Mucosa of gallbladder (tissue), 1 donor: ENCODE results near the gene PLA2G7. TPM values are rescaled to one million over a fixed set of nuclear protein-coding genes. Genes with fewer than 3 reads are reported as not detected.
A peak's percentile ranks its signal among the peaks of the same experiment; 100 is the strongest.
"Not testable (repeated sequence)": the region's sequence is repeated elsewhere in the genome, so short reads cannot be mapped to it uniquely, and the experiment has no call there.

Experiments used
- DNase-seq: peaks from one replicate; pipeline ENCODE4 v3.0.0-alpha.2; 2020; ENCODE audit warnings: low spot score
- total RNA-seq: library from RNA; stranded (reverse); gene quantifications from one replicate; pipeline ENCODE4 v1.2.1, GENCODE V29; 2021
- donor health status: DM: no; HTN: no; CAD: no.

The PLA2G7 gene
- total RNA-seq, result 1.8 TPM

DNA sequence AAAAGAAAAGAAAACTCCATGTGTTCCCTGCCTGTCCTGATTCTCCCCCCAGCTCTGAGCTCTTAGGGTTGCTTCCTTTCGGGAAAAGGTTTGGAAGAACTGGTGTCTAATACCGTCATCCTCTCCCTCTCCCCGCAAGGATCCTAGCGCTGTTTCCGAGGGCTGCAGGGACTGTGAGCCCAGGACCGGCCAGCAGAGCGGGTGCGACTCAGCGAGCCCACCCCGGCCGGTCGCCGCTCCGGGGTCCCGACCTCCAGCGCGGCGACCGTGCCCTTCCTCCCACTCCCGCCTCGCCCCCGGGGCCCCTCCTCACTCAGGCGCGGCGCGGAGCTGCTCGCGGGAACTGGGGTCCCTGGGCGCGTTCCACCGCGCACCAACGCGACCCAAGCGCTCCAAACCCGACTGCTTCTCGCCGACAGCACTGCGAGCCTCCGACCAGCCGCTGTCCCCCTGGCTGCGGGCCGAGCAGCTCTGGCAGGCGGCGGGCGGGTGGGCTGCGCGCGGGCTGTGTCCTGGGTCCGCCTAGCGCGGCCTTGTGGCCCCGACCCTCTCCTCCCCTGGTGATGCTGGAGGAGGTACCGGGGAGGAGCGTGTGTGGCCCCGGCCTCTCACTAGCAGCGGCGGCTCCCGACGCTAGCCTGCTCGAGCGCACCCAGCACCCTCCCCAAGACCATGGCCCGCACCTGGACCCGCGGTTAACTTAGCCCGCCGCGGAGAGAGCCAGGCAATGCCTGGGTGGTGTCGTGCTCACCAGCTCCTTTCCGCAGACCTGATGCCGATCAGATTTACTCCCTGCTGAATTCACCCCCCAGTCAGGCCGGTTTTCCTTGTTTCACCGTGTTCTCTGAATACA lies at the start of gene PLA2G7:
PLA2G7 (minus strand) TSS at position 509 of the 853 bp plus-strand sequence. CDS start 12,484 bp downstream, outside the sequence.
- no peak for DNase-seq

DNA sequence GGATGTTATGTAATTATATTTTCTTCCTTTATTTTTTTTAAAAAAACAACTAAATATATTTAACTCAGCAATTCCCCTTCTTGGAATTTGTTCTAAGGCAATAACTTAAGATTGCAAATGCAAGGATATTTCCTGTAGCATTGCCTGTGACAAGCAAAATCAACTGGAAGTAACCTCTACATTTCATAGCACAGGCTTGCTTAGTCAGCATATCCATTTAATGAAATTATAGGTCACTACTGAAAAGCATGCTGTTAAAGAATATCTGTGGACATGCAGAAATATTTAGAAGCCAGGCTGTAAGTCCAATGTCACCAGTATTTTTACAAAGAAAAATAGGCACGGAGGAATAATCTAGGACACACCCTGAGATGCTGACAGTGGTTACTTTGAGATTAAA lies 49.4 kb upstream of the PLA2G7 start:
- no peak for DNase-seq

DNA sequence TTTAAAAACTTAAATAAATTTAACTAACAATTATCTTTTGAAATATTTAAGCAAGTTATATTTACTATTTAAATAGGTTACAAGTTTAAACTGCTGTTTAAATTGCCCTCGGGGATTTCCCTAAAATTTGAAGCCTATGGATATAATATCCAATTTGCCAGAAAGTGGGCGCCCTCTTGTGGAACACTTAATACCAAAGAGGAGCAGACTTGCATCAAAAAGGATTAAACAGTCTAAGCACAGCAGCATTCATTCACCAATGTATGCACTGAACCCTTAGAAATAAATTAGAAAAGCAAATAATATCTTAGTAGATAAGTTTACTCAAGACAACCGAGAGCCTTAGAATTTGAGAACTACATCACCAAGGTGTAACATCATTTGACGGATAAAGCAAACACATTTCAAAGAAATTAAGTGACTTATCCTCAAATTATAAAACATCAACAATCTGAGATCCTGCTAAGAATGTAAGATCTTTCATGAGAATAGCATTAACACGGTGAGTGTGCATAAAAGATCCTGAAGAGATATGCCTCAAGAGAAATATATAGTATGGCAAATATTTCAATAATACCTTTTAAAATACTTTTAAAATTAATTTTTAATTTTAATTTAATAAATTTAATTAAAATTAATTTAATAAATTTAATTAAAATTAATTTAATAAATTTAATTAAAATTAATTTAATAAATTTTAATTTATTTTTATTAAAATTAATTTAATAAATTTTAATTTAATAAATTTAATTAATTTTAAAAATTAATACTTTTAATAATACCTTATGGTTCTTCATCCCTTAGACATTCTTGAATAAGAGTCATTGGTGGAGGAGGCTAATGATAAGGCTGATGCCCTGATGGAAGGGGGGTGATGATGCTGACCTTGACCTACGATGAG lies 46.6 kb upstream of the PLA2G7 start:
- DNase-seq, result peak; percentile 58

DNA sequence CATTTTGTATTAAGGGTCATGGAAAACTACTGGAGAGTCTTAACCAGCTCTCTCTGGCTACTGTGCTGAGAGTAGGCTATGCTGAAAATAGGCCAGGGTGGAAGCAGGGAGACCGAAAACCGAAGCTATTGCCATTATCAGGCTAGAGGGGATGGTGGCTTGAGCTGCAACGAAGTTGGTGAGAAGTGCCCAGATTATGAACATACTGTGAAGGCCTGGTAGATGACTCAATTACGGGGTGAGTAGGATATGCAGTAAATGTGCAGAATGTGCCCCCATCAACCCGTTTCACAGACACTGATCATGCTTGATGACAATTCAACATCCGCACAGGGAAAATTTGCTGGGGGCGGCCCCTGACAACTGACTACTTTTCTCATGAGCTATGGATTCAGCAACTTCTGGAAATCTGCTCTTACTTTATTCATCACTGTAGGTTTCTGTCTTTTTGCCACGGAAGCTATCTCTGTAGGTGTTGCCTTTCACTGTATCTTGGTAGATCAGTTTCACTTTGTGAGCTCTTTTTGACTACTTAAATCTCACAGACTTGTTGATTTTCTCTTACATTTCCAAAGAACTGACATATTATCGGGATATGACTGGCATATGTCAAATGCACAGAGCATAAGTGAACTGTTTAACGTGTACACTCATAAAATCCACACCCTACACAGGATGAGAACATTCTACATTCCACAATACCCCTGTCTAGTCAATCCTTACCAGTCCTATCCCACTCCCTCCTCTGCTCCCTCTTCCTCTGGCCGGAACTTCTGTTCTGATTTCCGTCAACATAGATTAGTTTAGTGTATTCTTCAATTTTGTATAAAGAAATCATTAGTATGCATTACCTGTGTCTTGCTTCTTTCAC lies 42.5 kb upstream of the PLA2G7 start:
- DNase-seq, result no peak

DNA sequence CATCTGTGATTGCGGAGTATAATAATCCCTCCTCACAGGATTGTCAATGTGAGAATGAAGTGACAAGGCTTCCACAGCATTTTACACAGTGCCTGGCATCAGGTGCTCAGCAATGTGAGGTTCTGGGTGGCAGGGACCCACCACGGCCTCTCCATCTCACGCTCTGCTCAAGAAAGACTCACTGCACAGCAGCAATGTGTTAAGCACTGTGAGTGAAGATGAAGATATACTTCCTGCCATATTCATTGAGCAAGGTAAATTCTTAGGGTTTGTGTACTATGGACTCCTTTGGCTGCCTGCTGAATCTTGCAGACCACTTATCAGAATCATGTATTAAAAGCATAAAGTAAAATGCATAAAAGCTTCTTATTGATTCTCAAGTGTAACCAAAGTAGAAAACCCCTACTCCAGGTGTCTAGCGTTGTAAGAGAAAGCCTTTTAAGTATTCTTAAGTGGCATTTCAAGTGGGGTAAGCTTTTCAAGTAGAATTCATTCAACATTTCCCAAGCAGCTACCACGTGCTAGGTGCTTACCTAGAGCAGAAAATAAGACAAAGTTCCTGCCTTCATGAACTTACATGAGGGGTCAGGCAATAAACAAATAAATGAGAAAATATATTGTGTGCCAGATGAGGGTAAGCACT lies 41.0 kb upstream of the PLA2G7 start:
- no peak for DNase-seq

DNA sequence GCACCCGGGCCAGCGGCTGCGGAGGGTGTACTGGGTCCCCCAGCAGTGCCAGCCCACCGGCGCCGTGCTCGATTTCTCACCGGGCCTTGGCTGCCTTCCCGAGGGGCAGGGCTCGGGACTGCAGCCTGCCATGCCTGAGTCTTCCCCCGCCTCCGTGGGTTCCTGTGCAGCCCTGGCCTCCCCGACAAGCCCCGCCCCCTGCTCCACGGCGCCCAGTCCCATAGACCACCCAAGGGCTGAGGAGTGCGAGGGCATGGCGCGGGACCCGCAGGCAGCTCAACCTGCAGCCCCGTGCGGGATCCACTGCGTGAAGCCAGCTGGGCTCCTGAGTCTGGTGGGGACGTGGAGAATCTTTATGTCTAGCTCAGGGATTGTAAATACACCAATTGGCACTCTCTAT lies 39.6 kb upstream of the PLA2G7 start:
- DNase-seq, result not testable (repeated sequence)

DNA sequence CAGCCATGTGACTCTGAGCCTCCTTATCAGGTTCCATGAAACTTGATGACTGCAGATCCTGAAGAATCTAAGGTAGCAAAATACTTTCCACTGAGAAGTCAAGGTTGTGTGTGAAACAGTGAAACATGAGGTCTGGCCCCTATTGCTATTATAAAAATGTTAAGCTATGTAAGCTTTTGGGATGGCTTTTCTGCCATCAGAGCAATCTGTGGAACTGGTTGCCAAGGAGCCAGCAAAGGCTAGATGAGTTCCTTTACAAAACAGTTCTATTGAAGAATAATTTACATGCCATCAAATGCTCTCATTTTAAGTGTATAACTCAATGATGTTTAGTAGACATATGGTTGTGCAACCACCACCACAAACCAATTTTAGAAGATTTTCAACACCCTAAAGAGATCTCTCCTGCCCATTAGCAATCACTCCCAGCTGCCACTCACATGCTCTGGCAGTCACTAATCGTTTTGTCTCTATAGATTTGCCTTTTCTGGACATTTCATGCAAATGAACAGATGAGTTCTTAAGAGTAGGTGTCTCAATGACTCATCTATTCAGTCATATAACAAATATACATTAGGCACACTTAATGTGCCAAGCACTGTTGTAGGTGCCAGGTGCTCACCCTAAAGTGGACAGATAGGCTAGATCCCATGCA lies 38.2 kb upstream of the PLA2G7 start:
- DNase-seq, result no peak

DNA sequence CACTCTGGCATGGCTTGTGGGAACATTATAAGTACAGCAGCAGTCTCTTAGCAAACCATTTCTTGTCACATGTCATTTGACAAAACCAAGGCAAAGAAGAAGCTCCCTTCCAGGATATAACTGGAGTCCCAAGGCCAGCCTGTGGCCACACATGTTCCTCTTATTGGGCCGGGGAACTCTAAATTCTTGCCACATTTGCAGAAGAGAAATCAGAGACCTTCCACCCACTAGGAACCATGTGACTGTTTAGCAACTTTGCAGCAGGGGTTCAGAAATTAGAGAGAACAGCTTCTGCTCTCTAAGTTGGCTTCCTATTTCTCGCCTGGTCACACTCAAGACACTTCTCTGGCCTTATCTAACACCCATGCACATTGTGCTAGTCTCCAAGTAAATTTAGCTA lies 37.6 kb upstream of the PLA2G7 start:
- DNase-seq, result peak; percentile 40

DNA sequence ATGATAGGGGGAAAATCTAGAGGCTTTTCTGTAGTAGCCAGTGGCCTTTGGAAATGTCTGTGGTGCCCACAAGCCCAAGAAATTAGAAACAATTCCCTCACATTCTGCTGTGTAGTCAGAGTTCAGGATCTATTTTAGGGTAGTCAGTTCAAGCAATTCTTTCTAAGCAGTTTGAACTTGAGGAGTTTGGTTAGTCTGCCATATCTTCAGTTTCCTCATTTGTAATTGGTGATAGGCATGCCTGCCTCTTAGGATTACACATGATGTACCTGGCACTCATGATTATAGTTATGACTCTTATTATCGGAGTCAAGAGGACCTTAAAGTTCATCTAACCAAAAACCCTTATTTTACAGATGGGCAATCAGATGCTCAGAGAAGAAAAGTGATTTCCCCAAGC lies 36.8 kb upstream of the PLA2G7 start:
- no peak for DNase-seq

DNA sequence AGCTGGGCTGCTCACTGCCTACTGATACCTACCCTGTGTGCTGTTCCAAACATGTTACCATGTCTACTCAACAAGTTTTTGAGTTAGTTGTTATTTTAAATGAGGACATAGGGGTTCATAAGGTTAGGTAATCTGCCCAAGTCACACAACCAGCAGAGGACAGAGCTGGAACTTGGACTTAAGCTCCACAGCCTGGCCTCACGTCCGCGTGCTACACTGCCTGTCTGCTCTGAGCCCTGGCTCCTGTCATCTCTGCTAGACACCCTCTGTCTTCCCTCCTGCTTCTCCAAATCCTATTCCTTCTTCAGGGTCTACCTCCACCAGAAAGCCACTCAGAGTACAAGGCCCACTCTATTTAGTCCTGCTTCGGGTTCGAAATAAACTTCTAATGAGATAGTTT lies 29.8 kb upstream of the PLA2G7 start:
- DNase-seq, result no peak

DNA sequence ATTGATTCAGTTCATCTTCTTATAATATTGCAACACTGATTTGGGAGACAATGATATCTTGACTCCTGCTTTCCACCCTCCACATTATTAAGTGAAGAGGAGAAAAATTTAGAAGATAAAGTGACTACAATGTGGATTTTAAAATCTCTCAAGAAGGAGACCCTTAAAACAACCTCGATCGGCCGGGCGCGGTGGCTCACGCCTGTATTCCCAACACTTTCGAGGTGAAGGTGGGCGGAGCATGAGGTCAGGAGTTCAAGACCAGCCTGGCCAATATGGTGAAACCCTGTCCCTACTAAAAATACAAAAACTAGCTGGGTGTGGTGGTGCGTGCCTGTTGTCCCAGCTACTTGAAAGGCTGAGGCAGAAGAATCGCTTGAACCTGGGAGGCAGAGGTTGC lies 29.1 kb upstream of the PLA2G7 start:
- DNase-seq, result not testable (repeated sequence)

DNA sequence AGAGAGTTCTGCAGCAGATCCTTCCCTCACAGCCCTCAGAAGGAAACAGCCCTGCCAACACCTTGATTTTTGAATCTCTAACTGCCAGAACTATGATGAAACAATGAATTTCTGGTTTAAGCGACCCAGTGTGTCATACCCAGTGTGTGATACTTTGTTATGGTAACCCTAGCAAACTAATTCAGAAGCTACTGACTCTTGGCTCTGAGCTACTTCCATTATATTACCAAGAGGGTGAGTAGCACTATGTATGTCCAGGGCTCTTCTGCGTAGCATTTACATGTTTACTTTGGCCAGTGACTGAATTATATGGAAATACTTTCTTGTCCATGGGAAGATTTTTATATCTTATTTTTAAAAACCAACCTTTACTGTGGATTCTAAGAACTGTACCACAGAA lies 28.3 kb upstream of the PLA2G7 start:
- DNase-seq, result no peak

DNA sequence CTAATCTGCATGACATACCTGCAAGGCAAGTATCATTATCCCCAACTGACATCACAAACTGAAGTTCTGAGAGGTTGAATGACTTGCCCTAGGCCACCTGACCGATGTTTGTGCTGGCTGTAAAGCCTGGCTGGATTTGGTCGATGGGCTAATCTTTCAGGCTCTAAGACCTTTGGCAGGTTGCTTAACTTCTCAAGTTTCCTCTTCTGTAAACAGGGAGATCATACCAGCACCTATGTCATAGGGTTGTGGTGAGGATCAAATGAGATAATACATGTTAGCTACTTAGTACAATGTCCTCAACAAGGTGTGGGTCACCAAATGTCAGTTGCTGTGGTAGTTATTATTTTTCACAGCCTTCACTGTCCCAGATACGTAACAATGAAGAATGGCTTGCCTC lies 25.8 kb upstream of the PLA2G7 start:
- no peak for DNase-seq

DNA sequence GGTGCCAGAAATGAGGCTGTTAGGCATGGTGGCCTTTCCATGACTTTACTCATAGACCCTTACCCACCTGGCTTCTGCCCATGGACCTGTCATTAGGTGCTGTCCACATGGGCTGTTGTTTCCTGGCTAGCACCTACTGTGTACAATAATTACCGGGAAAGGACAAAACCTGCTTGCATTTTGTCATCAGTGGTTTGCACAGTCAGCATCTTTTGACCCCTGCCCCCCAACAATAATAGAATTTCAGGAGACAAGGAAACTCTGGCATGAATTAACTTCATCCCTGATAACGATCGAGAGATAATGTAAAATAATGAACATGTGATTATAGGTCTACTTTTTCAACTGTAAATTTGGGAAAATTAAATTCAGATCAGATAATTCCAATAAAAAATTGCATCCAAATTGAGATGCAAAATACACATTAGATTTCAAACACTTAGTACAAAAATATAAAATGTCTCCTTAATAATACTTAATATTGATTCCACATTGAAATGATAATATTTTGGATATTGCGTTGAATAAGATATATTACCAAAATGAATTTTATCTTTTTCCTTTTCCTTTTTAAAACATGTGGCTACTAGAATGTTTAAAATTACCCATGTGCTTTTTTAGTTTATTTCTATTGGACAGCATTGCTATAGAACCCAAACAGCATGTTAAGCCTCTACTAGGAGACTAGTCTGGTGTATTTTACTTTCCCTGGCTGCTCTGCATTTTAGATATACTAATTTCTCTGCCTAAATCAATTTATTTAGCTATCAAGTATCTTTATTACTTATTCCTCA lies 24.0 kb upstream of the PLA2G7 start:
- no peak for DNase-seq

DNA sequence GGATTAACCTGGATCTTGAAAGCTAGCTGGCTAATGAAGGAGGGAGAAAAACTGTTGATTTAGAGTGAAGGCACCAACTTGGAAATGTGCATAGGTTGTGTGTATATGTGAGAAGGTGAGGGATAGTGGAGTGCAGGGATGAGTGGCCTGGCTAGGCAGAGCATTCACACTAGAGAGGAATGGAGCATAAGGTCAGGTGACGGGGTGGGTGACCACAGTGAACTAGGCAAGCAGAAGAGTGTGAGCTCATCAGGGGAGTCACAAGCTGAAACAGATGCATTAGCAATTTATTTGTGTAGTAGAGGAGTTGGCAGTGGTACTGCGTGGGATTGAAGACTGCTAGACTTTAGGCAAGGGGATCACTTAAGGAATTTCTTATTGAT lies 22.0 kb upstream of the PLA2G7 start:
- no peak for DNase-seq

DNA sequence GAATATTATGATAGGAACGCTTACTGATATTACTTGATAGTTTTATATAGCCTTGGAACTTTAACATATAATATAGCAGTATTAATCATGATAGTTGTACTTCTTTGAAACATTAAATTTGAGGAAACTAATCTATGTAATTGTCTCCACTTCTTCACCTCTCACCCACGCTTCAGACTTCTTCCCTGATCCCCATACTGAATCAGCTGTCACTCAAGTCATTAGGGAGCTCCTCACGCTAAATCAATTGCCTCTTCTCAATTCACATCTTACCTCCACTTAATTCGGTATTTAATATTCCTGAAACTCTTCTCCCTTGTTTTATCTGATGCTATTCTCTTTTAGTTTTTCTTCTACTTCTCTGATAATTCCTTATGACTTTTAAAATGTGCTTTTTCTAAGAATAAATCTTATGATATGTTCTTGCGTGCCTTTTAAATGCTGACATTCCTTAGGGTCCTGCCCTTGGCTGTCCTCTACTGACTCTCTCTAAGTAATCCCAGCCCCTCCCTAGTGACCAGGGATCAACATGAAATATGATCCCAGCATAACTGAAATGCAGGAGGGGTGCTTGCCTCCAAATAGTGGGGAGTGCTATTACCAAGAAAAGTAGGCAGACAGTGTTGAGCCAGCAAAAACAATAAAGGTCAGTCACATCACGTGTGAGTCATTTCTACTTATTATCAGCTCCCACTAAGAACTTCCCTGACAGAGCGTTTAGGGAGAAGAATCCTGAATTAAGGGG lies 21.5 kb upstream of the PLA2G7 start:
- no peak for DNase-seq

DNA sequence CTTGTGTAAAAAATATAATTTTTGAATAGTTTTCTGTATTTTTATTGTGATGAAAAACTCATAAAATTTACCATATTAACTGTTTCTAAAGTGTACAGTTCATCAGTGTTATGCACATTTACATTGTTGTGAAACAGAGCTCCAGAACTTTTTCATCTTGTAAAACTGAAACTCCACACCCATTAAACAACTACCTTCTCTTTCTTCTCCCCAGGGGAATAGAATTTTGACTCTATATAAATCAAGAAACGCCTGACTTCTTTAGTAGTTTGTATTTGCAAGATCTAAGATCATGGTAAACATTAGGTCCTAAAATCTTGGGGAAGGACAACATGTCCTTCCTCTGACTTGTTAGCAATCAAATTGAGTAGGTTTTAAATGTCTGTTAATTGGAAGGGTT lies 20.7 kb upstream of the PLA2G7 start:
- no peak for DNase-seq

DNA sequence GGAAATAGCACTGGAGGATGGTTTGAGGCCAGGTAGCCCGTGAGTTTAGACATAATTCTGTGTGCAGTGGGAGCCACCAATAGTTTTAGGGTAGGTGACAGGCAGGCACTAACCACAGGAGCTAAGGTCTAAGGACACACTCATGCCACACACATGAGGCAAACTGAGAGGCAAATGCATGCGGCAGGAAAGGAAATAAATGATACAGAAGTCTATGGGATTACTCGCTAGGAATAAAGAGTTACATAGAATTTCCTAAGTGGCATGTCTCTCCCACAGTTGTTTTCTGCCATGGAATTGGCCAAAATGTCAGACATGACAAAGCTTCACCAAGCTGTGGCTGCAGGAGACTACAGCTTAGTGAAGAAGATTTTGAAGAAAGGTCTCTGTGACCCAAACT lies 16.5 kb upstream of the PLA2G7 start:
- DNase-seq, result no peak

DNA sequence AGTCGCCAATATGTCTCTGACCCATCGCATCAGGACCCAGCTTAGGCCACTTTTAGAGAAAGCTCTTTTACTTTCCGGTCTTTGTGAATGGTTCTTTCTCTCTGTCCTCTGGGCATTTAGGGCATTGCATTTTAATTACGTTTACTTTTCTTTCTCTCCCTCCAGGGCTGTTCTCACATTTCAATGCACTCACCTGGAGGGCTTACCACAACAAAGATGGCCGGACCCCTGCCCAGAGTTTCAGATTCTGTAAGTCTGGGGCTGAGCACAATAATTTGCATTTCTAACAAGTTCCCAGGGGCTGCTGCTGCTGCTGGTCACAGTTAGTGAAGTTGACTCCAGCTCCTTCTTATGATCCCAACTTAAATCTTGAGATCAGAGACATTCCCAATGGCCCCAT lies 14.6 kb upstream of the PLA2G7 start:
- DNase-seq, result no peak
